HL-60 (cell line): ENCODE measurements around the gene ITPR3.

ENCODE experiments used
- DNase-seq, 2 experiments: peaks; one replicate each; pipeline ENCODE4 v3.0.0-alpha.2; 2010 to 2020; ENCODE audit warnings: low read depth in 1 of 2, low spot score in 1 of 2
- H3K27ac ChIP-seq: fragments of 250-450 bp; sonication (Bioruptor Pico); replicated peaks from 2 replicates; pipeline ENCODE4 v1.5.1; 2020; ENCODE audit warnings: mild to moderate bottlenecking, moderate library complexity
- H3K27me3 ChIP-seq: fragments of 250-450 bp; sonication (Bioruptor Pico); 2 replicates; pipeline ENCODE4 v1.5.1; 2021; ENCODE audit warnings: mild to moderate bottlenecking, moderate library complexity; ENCODE audit not compliant: insufficient read depth, poor library complexity, severe bottlenecking
- H3K4me3 ChIP-seq: replicated peaks from 2 replicates; pipeline ENCODE4 v1.5.1; 2011; ENCODE audit warnings: mild to moderate bottlenecking, control low read depth, low read length; ENCODE audit not compliant: insufficient read depth
- GABPA ChIP-seq: IDR thresholded peaks from 2 replicates; pipeline ENCODE4 v1.6.1; 2012; ENCODE audit warnings: low read depth
- POLR2AphosphoS5 ChIP-seq: IDR thresholded peaks from 2 replicates; pipeline ENCODE4 v1.6.1; 2012; ENCODE audit warnings: low read depth
- SPI1 ChIP-seq: IDR thresholded peaks from 2 replicates; pipeline ENCODE4 v1.6.1; 2012; ENCODE audit warnings: low read depth, mild to moderate bottlenecking, borderline replicate concordance
- TF ChIP-seq, protein P1 (sequence below): IDR thresholded peaks from one replicate; pipeline ENCODE4 v1.5.1; 2011; ENCODE audit warnings: low read length, control low read depth, inconsistent platforms; ENCODE audit not compliant: insufficient read depth
- TF ChIP-seq, protein P2 (sequence below): IDR thresholded peaks from 2 replicates; pipeline ENCODE4 v1.6.1; 2012; ENCODE audit warnings: low read depth; ENCODE audit not compliant: insufficient replicate concordance

Gene ITPR3

DNA sequence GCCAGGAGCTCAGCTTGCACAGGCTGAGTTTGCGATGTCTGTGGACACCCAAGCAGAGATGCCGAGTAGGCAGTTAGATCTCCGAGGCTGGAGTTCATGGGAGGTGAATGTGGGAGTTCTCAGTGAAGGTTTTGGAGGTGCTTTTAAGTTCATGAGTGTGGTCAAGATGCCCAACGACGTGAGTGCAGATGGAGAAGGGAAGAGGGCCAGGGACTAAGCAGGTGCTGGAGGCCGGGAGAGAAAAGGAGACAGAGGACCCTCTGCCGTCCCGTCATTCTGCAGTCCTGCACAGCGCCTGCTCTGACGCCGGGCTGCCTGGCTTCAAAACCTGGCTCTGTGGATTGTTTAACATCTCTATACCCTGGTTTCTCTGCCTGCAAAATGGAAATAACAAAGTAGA, 15.5 kb downstream of the ITPR3 start:
- DNase-seq, result no peak
- Histone ChIP-seq H3K27ac (no peak overlapping the region), H3K4me3 (no peak overlapping the region), H3K27me3 (peaks cover 32% of the 10 kb centered on the region)
- no peak for TF ChIP-seq POLR2AphosphoS5
- no peak for TF ChIP-seq SPI1
- TF ChIP-seq GABPA, result no peak

DNA sequence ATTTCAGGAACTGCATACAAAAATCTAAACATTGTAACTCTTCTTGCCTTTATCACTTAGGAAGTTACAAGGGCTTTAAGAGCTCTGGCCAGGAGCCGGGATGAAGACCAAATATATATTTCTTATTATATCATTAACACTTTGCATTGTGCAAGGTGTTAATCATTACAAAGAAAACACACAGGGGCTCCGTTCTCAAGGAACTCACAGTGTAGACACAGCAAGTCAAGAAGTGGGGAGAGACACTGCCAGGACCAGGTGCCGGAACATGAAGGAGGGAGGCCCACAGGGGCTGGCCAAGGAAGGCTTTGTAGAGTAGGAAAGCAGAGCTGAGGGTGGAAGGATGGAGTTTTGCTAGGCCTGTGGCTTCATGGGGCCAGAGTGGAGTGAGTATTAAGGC, 17.4 kb downstream of the ITPR3 start:
- TF ChIP-seq, protein P1, sequence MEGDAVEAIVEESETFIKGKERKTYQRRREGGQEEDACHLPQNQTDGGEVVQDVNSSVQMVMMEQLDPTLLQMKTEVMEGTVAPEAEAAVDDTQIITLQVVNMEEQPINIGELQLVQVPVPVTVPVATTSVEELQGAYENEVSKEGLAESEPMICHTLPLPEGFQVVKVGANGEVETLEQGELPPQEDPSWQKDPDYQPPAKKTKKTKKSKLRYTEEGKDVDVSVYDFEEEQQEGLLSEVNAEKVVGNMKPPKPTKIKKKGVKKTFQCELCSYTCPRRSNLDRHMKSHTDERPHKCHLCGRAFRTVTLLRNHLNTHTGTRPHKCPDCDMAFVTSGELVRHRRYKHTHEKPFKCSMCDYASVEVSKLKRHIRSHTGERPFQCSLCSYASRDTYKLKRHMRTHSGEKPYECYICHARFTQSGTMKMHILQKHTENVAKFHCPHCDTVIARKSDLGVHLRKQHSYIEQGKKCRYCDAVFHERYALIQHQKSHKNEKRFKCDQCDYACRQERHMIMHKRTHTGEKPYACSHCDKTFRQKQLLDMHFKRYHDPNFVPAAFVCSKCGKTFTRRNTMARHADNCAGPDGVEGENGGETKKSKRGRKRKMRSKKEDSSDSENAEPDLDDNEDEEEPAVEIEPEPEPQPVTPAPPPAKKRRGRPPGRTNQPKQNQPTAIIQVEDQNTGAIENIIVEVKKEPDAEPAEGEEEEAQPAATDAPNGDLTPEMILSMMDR, result no peak
- no peak for TF ChIP-seq POLR2AphosphoS5
- no peak for TF ChIP-seq GABPA
- TF ChIP-seq SPI1, result no peak
- TF ChIP-seq, protein P2, sequence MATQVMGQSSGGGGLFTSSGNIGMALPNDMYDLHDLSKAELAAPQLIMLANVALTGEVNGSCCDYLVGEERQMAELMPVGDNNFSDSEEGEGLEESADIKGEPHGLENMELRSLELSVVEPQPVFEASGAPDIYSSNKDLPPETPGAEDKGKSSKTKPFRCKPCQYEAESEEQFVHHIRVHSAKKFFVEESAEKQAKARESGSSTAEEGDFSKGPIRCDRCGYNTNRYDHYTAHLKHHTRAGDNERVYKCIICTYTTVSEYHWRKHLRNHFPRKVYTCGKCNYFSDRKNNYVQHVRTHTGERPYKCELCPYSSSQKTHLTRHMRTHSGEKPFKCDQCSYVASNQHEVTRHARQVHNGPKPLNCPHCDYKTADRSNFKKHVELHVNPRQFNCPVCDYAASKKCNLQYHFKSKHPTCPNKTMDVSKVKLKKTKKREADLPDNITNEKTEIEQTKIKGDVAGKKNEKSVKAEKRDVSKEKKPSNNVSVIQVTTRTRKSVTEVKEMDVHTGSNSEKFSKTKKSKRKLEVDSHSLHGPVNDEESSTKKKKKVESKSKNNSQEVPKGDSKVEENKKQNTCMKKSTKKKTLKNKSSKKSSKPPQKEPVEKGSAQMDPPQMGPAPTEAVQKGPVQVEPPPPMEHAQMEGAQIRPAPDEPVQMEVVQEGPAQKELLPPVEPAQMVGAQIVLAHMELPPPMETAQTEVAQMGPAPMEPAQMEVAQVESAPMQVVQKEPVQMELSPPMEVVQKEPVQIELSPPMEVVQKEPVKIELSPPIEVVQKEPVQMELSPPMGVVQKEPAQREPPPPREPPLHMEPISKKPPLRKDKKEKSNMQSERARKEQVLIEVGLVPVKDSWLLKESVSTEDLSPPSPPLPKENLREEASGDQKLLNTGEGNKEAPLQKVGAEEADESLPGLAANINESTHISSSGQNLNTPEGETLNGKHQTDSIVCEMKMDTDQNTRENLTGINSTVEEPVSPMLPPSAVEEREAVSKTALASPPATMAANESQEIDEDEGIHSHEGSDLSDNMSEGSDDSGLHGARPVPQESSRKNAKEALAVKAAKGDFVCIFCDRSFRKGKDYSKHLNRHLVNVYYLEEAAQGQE, result no peak
- DNase-seq, result no peak
- H3K4me3 ChIP-seq, result no peak overlapping the region
- peaks cover 25% of the 10 kb centered on the region for H3K27me3 ChIP-seq
- no peak overlapping the region for H3K27ac ChIP-seq

DNA sequence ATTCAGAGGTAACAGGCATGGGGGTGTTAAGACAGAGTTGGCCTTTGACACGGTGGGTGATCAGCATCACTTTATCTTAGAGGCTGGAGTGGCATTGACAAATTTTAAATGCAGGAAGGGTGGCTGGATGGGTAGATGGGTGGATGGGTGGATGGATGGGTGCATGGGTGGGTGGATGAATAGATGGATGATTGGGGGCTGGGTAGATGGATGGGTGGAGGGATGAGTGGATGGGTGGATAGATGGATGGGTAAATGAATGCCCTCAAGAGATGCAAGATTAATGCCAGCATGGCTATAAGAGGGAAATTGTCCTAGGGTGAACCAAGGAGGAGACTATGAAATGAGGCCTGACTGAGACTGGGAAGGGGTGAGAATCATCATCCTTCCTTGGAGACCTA, 18.4 kb downstream of the ITPR3 start:
- no peak overlapping the region for H3K4me3 ChIP-seq
- H3K27ac ChIP-seq, result no peak overlapping the region
- TF ChIP-seq, protein P2, result no peak
- TF ChIP-seq GABPA, result no peak
- no peak for TF ChIP-seq POLR2AphosphoS5
- no peak for TF ChIP-seq SPI1
- TF ChIP-seq, protein P1, result no peak
- no peak for DNase-seq
- peaks cover 17% of the 10 kb centered on the region for H3K27me3 ChIP-seq

DNA sequence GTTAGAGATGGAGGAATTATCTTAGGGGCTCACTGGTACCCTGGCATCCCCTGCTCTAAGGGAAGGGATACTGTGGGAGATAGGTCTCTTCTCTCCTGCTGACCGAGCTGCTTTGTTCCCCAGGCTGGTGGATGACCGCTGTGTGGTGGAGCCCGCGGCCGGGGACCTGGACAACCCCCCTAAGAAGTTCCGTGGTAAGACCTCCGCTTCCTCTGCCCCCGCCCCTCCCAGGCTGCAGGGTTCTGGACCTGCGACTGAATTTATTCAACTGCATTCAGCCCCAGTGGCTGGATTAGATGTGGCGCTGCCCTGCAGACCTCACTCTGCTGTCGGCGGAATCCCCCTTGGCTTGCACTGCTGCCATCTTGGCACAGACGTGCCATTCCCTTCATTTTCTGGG, 19.2 kb downstream of the ITPR3 start:
- Histone ChIP-seq H3K27ac (no peak overlapping the region), H3K27me3 (peaks cover 12% of the 10 kb centered on the region), H3K4me3 (no peak overlapping the region)
- no peak for DNase-seq
- no peak for TF ChIP-seq GABPA
- TF ChIP-seq, protein P1, result no peak
- TF ChIP-seq POLR2AphosphoS5, result no peak
- TF ChIP-seq SPI1, result no peak
